HL-60 (cell line): ENCODE measurements around the gene SYP.

Experiments
- DNase-seq, 2 experiments: peaks; one replicate each; pipeline ENCODE4 v3.0.0-alpha.2; 2010 to 2020; ENCODE audit warnings: low read depth in 1 of 2, low spot score in 1 of 2
- H3K27ac ChIP-seq: fragments of 250-450 bp; sonication (Bioruptor Pico); replicated peaks from 2 replicates; pipeline ENCODE4 v1.5.1; 2020; ENCODE audit warnings: mild to moderate bottlenecking, moderate library complexity
- H3K27me3 ChIP-seq: fragments of 250-450 bp; sonication (Bioruptor Pico); 2 replicates; pipeline ENCODE4 v1.5.1; 2021; ENCODE audit warnings: mild to moderate bottlenecking, moderate library complexity; ENCODE audit not compliant: insufficient read depth, poor library complexity, severe bottlenecking
- H3K4me3 ChIP-seq: replicated peaks from 2 replicates; pipeline ENCODE4 v1.5.1; 2011; ENCODE audit warnings: mild to moderate bottlenecking, control low read depth, low read length; ENCODE audit not compliant: insufficient read depth
- CTCF ChIP-seq: IDR thresholded peaks from one replicate; pipeline ENCODE4 v1.5.1; 2011; ENCODE audit warnings: low read length, control low read depth, inconsistent platforms; ENCODE audit not compliant: insufficient read depth
- GABPA ChIP-seq: IDR thresholded peaks from 2 replicates; pipeline ENCODE4 v1.6.1; 2012; ENCODE audit warnings: low read depth
- POLR2AphosphoS5 ChIP-seq: IDR thresholded peaks from 2 replicates; pipeline ENCODE4 v1.6.1; 2012; ENCODE audit warnings: low read depth
- REST ChIP-seq: IDR thresholded peaks from 2 replicates; pipeline ENCODE4 v1.6.1; 2012; ENCODE audit warnings: low read depth; ENCODE audit not compliant: insufficient replicate concordance
- SPI1 ChIP-seq: IDR thresholded peaks from 2 replicates; pipeline ENCODE4 v1.6.1; 2012; ENCODE audit warnings: low read depth, mild to moderate bottlenecking, borderline replicate concordance

SYP gene

GRCh38 chrX:49161632-49162031 is 38.4 kb downstream of the SYP start:
- TF ChIP-seq GABPA: no peak
- no peak for TF ChIP-seq CTCF
- TF ChIP-seq POLR2AphosphoS5: no peak
- TF ChIP-seq SPI1: no peak
- TF ChIP-seq REST: no peak
- no peaks in the 10 kb centered on the region for H3K27me3 ChIP-seq
- no peak for DNase-seq
- H3K27ac ChIP-seq: no peak overlapping the region
- no peak overlapping the region for H3K4me3 ChIP-seq

- no peak overlapping the region for H3K4me3 ChIP-seq
- H3K27ac ChIP-seq: no peak overlapping the region
- H3K27me3 ChIP-seq: no peaks in the 10 kb centered on the region
- TF ChIP-seq POLR2AphosphoS5 (no peak), REST (no peak), CTCF (no peak), SPI1 (no peak), GABPA (no peak)
- DNase-seq: no peak
Measured at GRCh38 chrX:49160908-49161307, 39.1 kb downstream of the SYP start.

GRCh38 chrX:49157194-49157593 is 42.8 kb downstream of the SYP start:
- Histone ChIP-seq H3K4me3 (no peak overlapping the region), H3K27me3 (no peaks in the 10 kb centered on the region), H3K27ac (no peak overlapping the region)
- no peak for DNase-seq
- TF ChIP-seq GABPA (no peak), POLR2AphosphoS5 (no peak), REST (no peak)
